CD4-positive, CD25-positive, alpha-beta regulatory T cell (primary cell): ENCODE results near the gene ATP1B3. TPM values are rescaled to one million over a fixed set of nuclear protein-coding genes. Genes with fewer than 3 reads are reported as not detected.
"Not testable (repeated sequence)": the region's sequence is repeated elsewhere in the genome, so short reads cannot be mapped to it uniquely, and the experiment has no call there.

Experiments
- ATAC-seq, 2 donors: fragments of 150-1000 bp; cut with Tn5 transposase; one replicate each; pipeline ENCODE4 v1.10.0; 2021; ENCODE audit warnings: low read depth in 2 of 2, moderate number of reproducible peaks in 2 of 2, moderate library complexity in 1 of 2
- DNase-seq, 3 donors: peaks; one replicate each; pipeline versions ENCODE4 v3.0.0 to v3.0.0-alpha.2; 2012 to 2022; ENCODE audit warnings: mixed read lengths in 1 of 3
- H3K27ac ChIP-seq: one replicate; pipeline ENCODE4 v1.7.0; 2013; ENCODE audit warnings: mild to moderate bottlenecking, low read length; ENCODE audit not compliant: insufficient read depth, poor library complexity, severe bottlenecking
- H3K27me3 ChIP-seq: one replicate; pipeline ENCODE4 v1.7.0; 2013; ENCODE audit warnings: low read length; ENCODE audit not compliant: control insufficient read depth, insufficient read depth
- H3K36me3 ChIP-seq: one replicate; pipeline ENCODE4 v1.7.0; 2013; ENCODE audit warnings: mild to moderate bottlenecking, low read length, moderate library complexity; ENCODE audit not compliant: control insufficient read depth, insufficient read depth
- H3K4me1 ChIP-seq: 2 replicates; pipeline ENCODE4 v1.7.0; 2013; ENCODE audit warnings: mild to moderate bottlenecking, low read length; ENCODE audit not compliant: insufficient read depth, control insufficient read depth, poor library complexity, severe bottlenecking
- H3K4me3 ChIP-seq: one replicate; pipeline ENCODE4 v1.7.0; 2013; ENCODE audit warnings: low read depth, mild to moderate bottlenecking, low read length, moderate library complexity
- H3K9me3 ChIP-seq, 2 experiments: 1 replicate in 1 of 2; 2 replicates in 1 of 2; pipeline ENCODE4 v1.7.0; 2013; ENCODE audit warnings: low read length in 2 of 2, mild to moderate bottlenecking in 1 of 2, moderate library complexity in 1 of 2; ENCODE audit not compliant: control insufficient read depth in 2 of 2
- H3K27ac Mint-ChIP-seq, 3 donors: one replicate each; pipeline ENCODE4 v1.8.0; 2020 to 2022; ENCODE audit warnings: mild to moderate bottlenecking in 3 of 3, mixed read lengths in 3 of 3, moderate library complexity in 2 of 3
- H3K27me3 Mint-ChIP-seq: one replicate; pipeline ENCODE4 v1.8.0; 2022; ENCODE audit warnings: mild to moderate bottlenecking, mixed read lengths
- H3K36me3 Mint-ChIP-seq: one replicate; pipeline ENCODE4 v1.8.0; 2020; ENCODE audit warnings: mixed read lengths
- H3K4me1 Mint-ChIP-seq, 4 donors: one replicate each; pipeline ENCODE4 v1.8.0; 2020 to 2022; ENCODE audit warnings: mixed read lengths in 4 of 4, mild to moderate bottlenecking in 1 of 4
- H3K4me3 Mint-ChIP-seq, 4 donors: one replicate each; pipeline ENCODE4 v1.8.0; 2020 to 2022; ENCODE audit warnings: mild to moderate bottlenecking in 4 of 4, mixed read lengths in 4 of 4, moderate library complexity in 3 of 4
- H3K9me3 Mint-ChIP-seq, 7 donors: one replicate each; pipeline ENCODE4 v1.8.0; 2020 to 2022; ENCODE audit warnings: mixed read lengths in 7 of 7, mild to moderate bottlenecking in 3 of 7, moderate library complexity in 2 of 7
- polyA plus RNA-seq, 4 donors: library from polyadenylated mRNA; unstranded; fragments of 300-500 nt; fragmentation: Illumina TruSeq; gene quantifications; one replicate each; pipeline ENCODE4 v1.2.3, GENCODE V29; 2021
- total RNA-seq: library from RNA; stranded (reverse); gene quantifications from one replicate; pipeline ENCODE4 v1.2.3, GENCODE V29; 2022

The ATP1B3 gene
- total and polyA plus RNA-seq, 5 donors from 2014 or later = 53.6 to 158 (median 131) TPM

- Mint-ChIP-seq H3K9me3 (no peaks in the 10 kb centered on the region), H3K27ac (no peak overlapping the region), H3K36me3 (no peaks in the 10 kb centered on the region), H3K4me3 (no peak overlapping the region), H3K27me3 (no peaks in the 10 kb centered on the region), H3K4me1 (peaks cover 0 to 5% (median 2%) of the 10 kb centered on the region in 4 donors)
- no peaks in the 10 kb centered on the region for H3K4me1 ChIP-seq
- no peak overlapping the region for H3K27ac ChIP-seq
- DNase-seq (no peak), ATAC-seq (no peak)
- no peaks in the 10 kb centered on the region for H3K9me3 ChIP-seq
- no peaks in the 10 kb centered on the region for H3K27me3 ChIP-seq
- no peak overlapping the region for H3K4me3 ChIP-seq
- no peaks in the 10 kb centered on the region for H3K36me3 ChIP-seq
Measured at GRCh38 chr3:141840737-141841544, 35.5 kb upstream of the ATP1B3 start.

GRCh38 chr3:141844108-141844507 lies 32.3 kb upstream of the ATP1B3 start:
- Mint-ChIP-seq H3K27ac (peak overlapping the region in 1 of 3 donors; percentile 9), H3K27me3 (no peaks in the 10 kb centered on the region), H3K36me3 (no peaks in the 10 kb centered on the region), H3K4me3 (no peak overlapping the region), H3K9me3 (no peaks in the 10 kb centered on the region), H3K4me1 (peaks cover 0 to 5% (median 2%) of the 10 kb centered on the region in 4 donors)
- H3K9me3 ChIP-seq = no peaks in the 10 kb centered on the region
- no peaks in the 10 kb centered on the region for H3K27me3 ChIP-seq
- H3K36me3 ChIP-seq = no peaks in the 10 kb centered on the region
- H3K4me1 ChIP-seq = no peaks in the 10 kb centered on the region
- H3K27ac ChIP-seq = no peak overlapping the region
- H3K4me3 ChIP-seq = no peak overlapping the region
- DNase-seq = no peak
- no peak for ATAC-seq

GRCh38 chr3:141844812-141845211 lies 31.6 kb upstream of the ATP1B3 start:
- Histone ChIP-seq H3K4me3 (no peak overlapping the region), H3K36me3 (no peaks in the 10 kb centered on the region), H3K27ac (no peak overlapping the region), H3K27me3 (peaks cover 2% of the 10 kb centered on the region), H3K9me3 (no peaks in the 10 kb centered on the region), H3K4me1 (no peaks in the 10 kb centered on the region)
- Mint-ChIP-seq H3K27ac (no peak overlapping the region), H3K36me3 (no peaks in the 10 kb centered on the region), H3K4me3 (no peak overlapping the region), H3K27me3 (no peaks in the 10 kb centered on the region), H3K9me3 (no peaks in the 10 kb centered on the region), H3K4me1 (peaks cover 0 to 6% (median 5%) of the 10 kb centered on the region in 4 donors)
- DNase-seq = no peak
- ATAC-seq = no peak

DNA sequence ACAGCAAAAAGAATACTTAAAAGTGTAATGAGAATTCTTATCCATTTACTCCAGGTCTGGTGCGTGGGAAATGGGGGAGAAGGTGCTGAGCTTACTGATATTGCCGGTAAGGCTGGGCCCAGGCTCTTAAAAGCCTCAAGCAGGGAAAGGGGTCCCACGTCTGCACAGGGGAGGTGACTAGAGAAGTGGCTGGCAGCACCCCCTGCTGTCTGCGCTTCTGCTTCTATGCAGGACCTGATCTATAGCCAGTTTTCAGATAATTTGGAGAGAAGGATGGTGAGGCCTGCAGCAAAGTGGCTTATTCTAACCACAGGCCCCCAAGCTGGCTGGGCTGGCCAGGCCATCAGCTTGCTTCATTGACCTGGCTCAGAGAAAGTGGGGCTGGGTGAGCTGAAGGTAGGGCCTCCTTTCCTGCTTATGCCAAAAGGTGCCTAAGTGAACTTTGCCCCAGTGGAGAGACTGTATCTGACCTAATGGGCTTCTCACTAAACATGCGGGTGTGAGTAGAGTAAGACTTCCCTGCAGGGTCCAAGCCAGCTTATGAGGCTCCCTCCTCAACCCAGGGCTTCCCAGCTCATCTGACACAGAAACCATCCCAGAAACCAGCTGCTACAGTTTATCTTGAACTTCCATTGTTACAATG lies 30.9 kb upstream of the ATP1B3 start:
- Mint-ChIP-seq H3K9me3 (no peaks in the 10 kb centered on the region), H3K27ac (no peak overlapping the region), H3K36me3 (no peaks in the 10 kb centered on the region), H3K4me1 (peaks cover 0 to 6% (median 4%) of the 10 kb centered on the region in 4 donors), H3K4me3 (no peak overlapping the region), H3K27me3 (no peaks in the 10 kb centered on the region)
- DNase-seq = peak in 2 of 3 donors; percentile 11 to 48
- Histone ChIP-seq H3K9me3 (no peaks in the 10 kb centered on the region), H3K27me3 (peaks cover 2% of the 10 kb centered on the region), H3K4me1 (no peaks in the 10 kb centered on the region), H3K27ac (no peak overlapping the region), H3K36me3 (no peaks in the 10 kb centered on the region), H3K4me3 (no peak overlapping the region)
- no peak for ATAC-seq

GRCh38 chr3:141846050-141846433 lies 30.4 kb upstream of the ATP1B3 start:
- no peak for ATAC-seq
- Histone ChIP-seq H3K4me3 (no peak overlapping the region), H3K27ac (no peak overlapping the region), H3K36me3 (no peaks in the 10 kb centered on the region), H3K27me3 (peaks cover 2% of the 10 kb centered on the region), H3K9me3 (no peaks in the 10 kb centered on the region), H3K4me1 (no peaks in the 10 kb centered on the region)
- Mint-ChIP-seq H3K27me3 (no peaks in the 10 kb centered on the region), H3K27ac (no peak overlapping the region), H3K4me1 (peaks cover 0 to 6% (median 2%) of the 10 kb centered on the region in 4 donors), H3K36me3 (no peaks in the 10 kb centered on the region), H3K4me3 (no peak overlapping the region), H3K9me3 (no peaks in the 10 kb centered on the region)
- DNase-seq = no peak

DNA sequence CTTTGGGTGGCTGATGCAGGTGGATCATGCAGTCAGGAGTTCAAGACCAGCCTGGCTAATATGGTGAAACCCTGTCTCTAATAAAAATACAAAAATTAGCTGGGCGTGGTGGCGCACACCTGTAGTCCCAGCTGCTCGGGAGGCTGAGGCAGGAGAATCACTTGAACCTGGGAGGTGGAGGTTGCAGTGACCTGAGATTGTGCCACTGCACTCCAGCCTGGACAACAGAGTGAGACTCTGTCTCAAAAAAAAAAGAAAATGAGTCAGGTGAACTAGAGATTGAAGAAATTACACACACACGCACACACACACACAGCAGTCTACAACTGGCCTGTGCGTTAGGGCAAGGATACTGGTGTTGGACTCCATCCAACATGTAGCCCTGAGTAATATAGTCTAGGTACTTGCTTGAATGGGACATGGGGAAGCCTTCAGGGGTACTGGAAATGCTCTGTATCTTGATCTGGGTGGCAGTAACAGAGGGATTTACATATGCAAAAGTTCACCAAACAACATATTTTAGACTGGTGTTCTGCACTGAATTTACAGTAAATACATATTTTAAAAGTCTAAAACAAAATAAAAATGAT lies 28.2 kb upstream of the ATP1B3 start:
- not testable (repeated sequence) for H3K9me3 Mint-ChIP-seq, H3K27ac ChIP-seq, H3K27me3 ChIP-seq, ATAC-seq, DNase-seq, H3K4me1 Mint-ChIP-seq, H3K27me3 Mint-ChIP-seq, H3K4me3 ChIP-seq, H3K4me3 Mint-ChIP-seq, H3K36me3 Mint-ChIP-seq, H3K4me1 ChIP-seq, H3K36me3 ChIP-seq, H3K9me3 ChIP-seq, H3K27ac Mint-ChIP-seq

- Histone ChIP-seq H3K4me1 (no peaks in the 10 kb centered on the region), H3K4me3 (no peak overlapping the region), H3K9me3 (no peaks in the 10 kb centered on the region), H3K36me3 (no peaks in the 10 kb centered on the region), H3K27ac (no peak overlapping the region), H3K27me3 (peaks cover 2% of the 10 kb centered on the region)
- Mint-ChIP-seq H3K9me3 (no peaks in the 10 kb centered on the region), H3K27ac (no peak overlapping the region), H3K4me1 (peaks cover 0 to 4% (median 1%) of the 10 kb centered on the region in 4 donors), H3K4me3 (no peak overlapping the region), H3K27me3 (peaks cover 6% of the 10 kb centered on the region), H3K36me3 (no peaks in the 10 kb centered on the region)
- ATAC-seq (no peak), DNase-seq (no peak)
Measured at GRCh38 chr3:141849056-141849815, 27.2 kb upstream of the ATP1B3 start.
